Tibial artery (tissue), 4 donors: ENCODE measurements around the gene IL1B.

Experiments used
- DNase-seq, 2 donors: peaks; one replicate each; pipeline ENCODE4 v3.0.0-alpha.2; 2019
- H3K27ac ChIP-seq, 2 donors: fragments of 200-600 bp; sonication (generic) in 1 of 2; 1 replicate in 1 of 2; 2 replicates in 1 of 2; pipeline ENCODE4 v1.5.1; 2018 to 2019; ENCODE audit warnings: mild to moderate bottlenecking in 1 of 2
- H3K27me3 ChIP-seq, 2 donors: fragments of 200-600 bp; sonication (generic) in 1 of 2; one replicate each; pipeline versions ENCODE4 v1.5.1 to v1.6.0; 2016 to 2019
- H3K36me3 ChIP-seq, 3 donors: fragments of 200-600 bp; sonication (generic) in 2 of 3; one replicate each; pipeline ENCODE4 v1.5.1; 2016 to 2019; ENCODE audit warnings: mild to moderate bottlenecking in 2 of 3
- H3K4me1 ChIP-seq, 4 donors: fragments of 200-600 bp; sonication (generic) in 2 of 4; 1 replicate in 3 of 4; 2 replicates in 1 of 4; pipeline ENCODE4 v1.5.1; 2016 to 2019
- H3K4me3 ChIP-seq, 2 donors: fragments of 200-600 bp; sonication (generic) in 1 of 2; 1 replicate in 1 of 2; 2 replicates in 1 of 2; pipeline ENCODE4 v1.5.1; 2018 to 2019; ENCODE audit warnings: mild to moderate bottlenecking in 2 of 2
- H3K9me3 ChIP-seq, 3 donors: fragments of 200-600 bp; sonication (generic) in 1 of 3; one replicate each; pipeline ENCODE4 v1.5.1; 2016 to 2019
- CTCF ChIP-seq, 2 experiments: fragments of 200-600 bp in 1 of 2; fragments of 450-650 bp in 1 of 2; IDR thresholded peaks; one replicate each; pipeline ENCODE4 v1.5.1; 2017 to 2019; ENCODE audit warnings: antibody characterized with exemption in 2 of 2, mild to moderate bottlenecking in 1 of 2, moderate library complexity in 1 of 2
- intact Hi-C: fragments of 100-400 bp; cut with DNase I; formaldehyde crosslinking; loops from one replicate; pipeline ENCODE4 v1.15.0; 2023; ENCODE audit warnings: low total_unique reads

Gene IL1B

GRCh38 chr2:112791693-112792230 lies 44.8 kb downstream of the IL1B start:
- Histone ChIP-seq H3K36me3 (no peaks in the 10 kb centered on the region), H3K4me3 (no peak overlapping the region), H3K27ac (no peak overlapping the region), H3K4me1 (no peaks in the 10 kb centered on the region), H3K9me3 (no peaks in the 10 kb centered on the region), H3K27me3 (no peaks in the 10 kb centered on the region)
- no peak for TF ChIP-seq CTCF (IDR thresholded peaks at IDR 0.05)
- DNase-seq = no peak
- intact Hi-C loops = no loop called here

GRCh38 chr2:112791019-112791418 lies 45.6 kb downstream of the IL1B start:
- H3K36me3 ChIP-seq = no peaks in the 10 kb centered on the region
- no peaks in the 10 kb centered on the region for H3K27me3 ChIP-seq
- intact Hi-C loops = no loop called here
- no peaks in the 10 kb centered on the region for H3K4me1 ChIP-seq
- no peak overlapping the region for H3K27ac ChIP-seq
- DNase-seq = no peak
- H3K9me3 ChIP-seq = no peaks in the 10 kb centered on the region
- no peak for TF ChIP-seq CTCF (IDR thresholded peaks at IDR 0.05)
- H3K4me3 ChIP-seq = no peak overlapping the region

DNA sequence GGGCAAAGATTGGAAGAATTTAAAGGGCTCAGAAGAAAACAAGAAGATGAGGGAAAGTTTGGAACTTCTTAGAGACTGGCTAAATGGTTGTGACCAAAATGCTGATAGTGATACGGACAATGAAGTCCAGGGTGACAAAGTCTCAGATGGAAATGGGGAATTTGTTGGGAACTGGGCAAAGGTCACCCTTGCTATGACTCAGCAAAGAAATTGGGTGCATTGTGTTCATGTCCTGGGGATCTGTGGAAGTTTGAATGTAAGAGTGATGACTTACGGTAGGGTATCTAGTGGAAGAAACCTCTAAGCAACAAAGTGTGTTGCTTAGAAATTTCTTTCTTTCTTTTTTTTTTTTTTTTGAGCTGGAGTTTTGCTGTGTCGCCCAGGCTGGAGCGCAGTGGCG lies 46.3 kb downstream of the IL1B start:
- no peak for TF ChIP-seq CTCF (IDR thresholded peaks at IDR 0.05)
- H3K27ac ChIP-seq = no peak overlapping the region
- H3K4me1 ChIP-seq = no peaks in the 10 kb centered on the region
- H3K27me3 ChIP-seq = no peaks in the 10 kb centered on the region
- intact Hi-C loops = no loop called here
- DNase-seq = no peak
- H3K4me3 ChIP-seq = no peak overlapping the region
- H3K9me3 ChIP-seq = no peaks in the 10 kb centered on the region
- H3K36me3 ChIP-seq = no peaks in the 10 kb centered on the region

- no peaks in the 10 kb centered on the region for H3K36me3 ChIP-seq
- no peaks in the 10 kb centered on the region for H3K9me3 ChIP-seq
- H3K27ac ChIP-seq = no peak overlapping the region
- intact Hi-C loops = no loop called here
- TF ChIP-seq CTCF (IDR thresholded peaks at IDR 0.05) = no peak
- no peaks in the 10 kb centered on the region for H3K27me3 ChIP-seq
- H3K4me3 ChIP-seq = no peak overlapping the region
- no peak for DNase-seq
- H3K4me1 ChIP-seq = no peaks in the 10 kb centered on the region
Measured at GRCh38 chr2:112789186-112789585, 47.4 kb downstream of the IL1B start.

- intact Hi-C loops = no loop called here
- DNase-seq = no peak
- Histone ChIP-seq H3K36me3 (no peaks in the 10 kb centered on the region), H3K9me3 (no peaks in the 10 kb centered on the region), H3K4me3 (no peak overlapping the region), H3K27ac (no peak overlapping the region), H3K27me3 (no peaks in the 10 kb centered on the region), H3K4me1 (no peaks in the 10 kb centered on the region)
- no peak for TF ChIP-seq CTCF (IDR thresholded peaks at IDR 0.05)
Measured at GRCh38 chr2:112788653-112789052, 47.9 kb downstream of the IL1B start.
